Lower leg skin (tissue), 3 donors: ENCODE results near the gene MAGEA8.

Source experiments
- POLR2A ChIP-seq, 2 donors: fragments of 450-650 bp; IDR thresholded peaks; one replicate each; pipeline ENCODE4 v1.6.1; 2016 to 2017; ENCODE audit warnings: antibody characterized with exemption in 2 of 2, mild to moderate bottlenecking in 1 of 2, moderate library complexity in 1 of 2
- TF ChIP-seq, protein P1 (sequence below), 3 donors: fragments of 450-650 bp; IDR thresholded peaks; one replicate each; pipeline ENCODE4 v1.5.1; 2016; ENCODE audit warnings: antibody characterized with exemption in 3 of 3, mild to moderate bottlenecking in 3 of 3, moderate library complexity in 2 of 3

DNA sequence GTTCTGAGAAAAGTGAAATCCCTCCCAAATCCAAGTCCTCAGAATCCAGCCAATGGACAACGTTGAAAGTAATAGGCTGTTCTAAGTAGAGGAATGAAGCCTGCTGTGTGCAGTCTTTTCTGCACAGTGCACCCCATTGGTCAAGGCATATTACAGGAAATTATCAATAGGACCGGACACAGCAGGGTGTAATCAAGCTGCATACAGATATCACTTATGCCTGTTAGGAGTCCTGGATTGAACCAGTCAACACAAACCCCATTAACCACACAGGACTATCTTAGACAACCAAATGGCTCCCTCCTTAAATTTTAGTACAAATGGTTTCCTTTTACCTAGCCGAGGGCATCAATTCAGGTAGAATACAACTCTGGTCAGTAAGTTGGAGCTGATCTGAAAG is 34.2 kb upstream of the MAGEA8 start:
- TF ChIP-seq, protein P1, sequence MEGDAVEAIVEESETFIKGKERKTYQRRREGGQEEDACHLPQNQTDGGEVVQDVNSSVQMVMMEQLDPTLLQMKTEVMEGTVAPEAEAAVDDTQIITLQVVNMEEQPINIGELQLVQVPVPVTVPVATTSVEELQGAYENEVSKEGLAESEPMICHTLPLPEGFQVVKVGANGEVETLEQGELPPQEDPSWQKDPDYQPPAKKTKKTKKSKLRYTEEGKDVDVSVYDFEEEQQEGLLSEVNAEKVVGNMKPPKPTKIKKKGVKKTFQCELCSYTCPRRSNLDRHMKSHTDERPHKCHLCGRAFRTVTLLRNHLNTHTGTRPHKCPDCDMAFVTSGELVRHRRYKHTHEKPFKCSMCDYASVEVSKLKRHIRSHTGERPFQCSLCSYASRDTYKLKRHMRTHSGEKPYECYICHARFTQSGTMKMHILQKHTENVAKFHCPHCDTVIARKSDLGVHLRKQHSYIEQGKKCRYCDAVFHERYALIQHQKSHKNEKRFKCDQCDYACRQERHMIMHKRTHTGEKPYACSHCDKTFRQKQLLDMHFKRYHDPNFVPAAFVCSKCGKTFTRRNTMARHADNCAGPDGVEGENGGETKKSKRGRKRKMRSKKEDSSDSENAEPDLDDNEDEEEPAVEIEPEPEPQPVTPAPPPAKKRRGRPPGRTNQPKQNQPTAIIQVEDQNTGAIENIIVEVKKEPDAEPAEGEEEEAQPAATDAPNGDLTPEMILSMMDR (IDR thresholded peaks at IDR 0.05): no peak
- TF ChIP-seq POLR2A (IDR thresholded peaks at IDR 0.05): no peak
